H9 (cell line): ENCODE measurements around the gene SCGB1A1. TPM values are rescaled to one million over a fixed set of nuclear protein-coding genes. Genes with fewer than 3 reads are reported as not detected.

Experiments
- DNase-seq: peaks from one replicate; pipeline ENCODE4 v3.0.0-alpha.2; 2017
- H2AFZ ChIP-seq: one replicate; pipeline ENCODE4 v1.6.1; 2013; ENCODE audit warnings: mild to moderate bottlenecking, low read length, control low read depth, moderate library complexity
- H2AK5ac ChIP-seq: 2 replicates; pipeline ENCODE4 v1.6.1; 2013; ENCODE audit warnings: low read length, control low read depth, mixed read lengths; ENCODE audit not compliant: insufficient read length
- H2BK120ac ChIP-seq: one replicate; pipeline ENCODE4 v1.6.1; 2013; ENCODE audit warnings: low read depth, mild to moderate bottlenecking, low read length, control low read depth, inconsistent platforms; ENCODE audit not compliant: poor library complexity, severe bottlenecking
- H2BK12ac ChIP-seq: 2 replicates; pipeline ENCODE4 v1.6.1; 2013; ENCODE audit warnings: low read length, control low read depth, mixed read lengths, low read depth; ENCODE audit not compliant: insufficient read length
- H2BK15ac ChIP-seq: 2 replicates; pipeline ENCODE4 v1.6.1; 2013; ENCODE audit warnings: low read depth, low read length, control low read depth
- H2BK20ac ChIP-seq: one replicate; pipeline ENCODE4 v1.6.1; 2013; ENCODE audit warnings: low read depth, mild to moderate bottlenecking, low read length, control low read depth, inconsistent platforms; ENCODE audit not compliant: poor library complexity, severe bottlenecking
- H2BK5ac ChIP-seq: 2 replicates; pipeline ENCODE4 v1.6.1; 2013; ENCODE audit warnings: low read length, control low read depth, mixed read lengths; ENCODE audit not compliant: insufficient read length
- H3K14ac ChIP-seq: 2 replicates; pipeline ENCODE4 v1.6.1; 2013; ENCODE audit warnings: low read length, control low read depth; ENCODE audit not compliant: insufficient read depth
- H3K18ac ChIP-seq: 2 replicates; pipeline ENCODE4 v1.6.1; 2013; ENCODE audit warnings: low read depth, mild to moderate bottlenecking, mixed read lengths, low read length, control low read depth; ENCODE audit not compliant: insufficient read length
- H3K23ac ChIP-seq: 2 replicates; pipeline ENCODE4 v1.6.1; 2013; ENCODE audit warnings: low read length, control low read depth, mixed read lengths, low read depth; ENCODE audit not compliant: insufficient read length
- H3K23me2 ChIP-seq: 2 replicates; pipeline ENCODE4 v1.6.1; 2013; ENCODE audit warnings: low read depth, mild to moderate bottlenecking, mixed read lengths, low read length, control low read depth; ENCODE audit not compliant: insufficient read length, poor library complexity, severe bottlenecking
- H3K27ac ChIP-seq: 2 replicates; pipeline ENCODE4 v1.5.1; 2013; ENCODE audit warnings: low read length, control low read depth, mixed read lengths, low read depth; ENCODE audit not compliant: insufficient read length
- H3K27me3 ChIP-seq: 2 replicates; pipeline ENCODE4 v1.6.1; 2013; ENCODE audit warnings: low read length, control low read depth, inconsistent platforms; ENCODE audit not compliant: insufficient read depth
- H3K4ac ChIP-seq: 2 replicates; pipeline ENCODE4 v1.6.1; 2013; ENCODE audit warnings: low read depth, mild to moderate bottlenecking, control low read depth, inconsistent platforms, low read length, moderate library complexity
- H3K4me1 ChIP-seq: 2 replicates; pipeline ENCODE4 v1.6.1; 2013; ENCODE audit warnings: low read length, control low read depth, inconsistent platforms; ENCODE audit not compliant: insufficient read depth
- H3K4me2 ChIP-seq: 2 replicates; pipeline ENCODE4 v1.6.1; 2013; ENCODE audit warnings: low read length, control low read depth, mixed read lengths; ENCODE audit not compliant: insufficient read length, insufficient read depth
- H3K56ac ChIP-seq: 2 replicates; pipeline ENCODE4 v1.6.1; 2013; ENCODE audit warnings: low read depth, mild to moderate bottlenecking, mixed read lengths, low read length, control low read depth; ENCODE audit not compliant: insufficient read length
- H3K79me1 ChIP-seq: 2 replicates; pipeline ENCODE4 v1.6.1; 2013; ENCODE audit warnings: low read depth, mild to moderate bottlenecking, moderate library complexity, low read length, control low read depth, inconsistent platforms; ENCODE audit not compliant: insufficient read depth, poor library complexity, severe bottlenecking
- H3K79me2 ChIP-seq: 2 replicates; pipeline ENCODE4 v1.6.1; 2013; ENCODE audit warnings: low read length, control low read depth, inconsistent platforms; ENCODE audit not compliant: insufficient read depth
- H3K9ac ChIP-seq: 2 replicates; pipeline ENCODE4 v1.6.1; 2013; ENCODE audit warnings: low read length, control low read depth, mixed read lengths; ENCODE audit not compliant: insufficient read length; ENCODE audit errors: extremely low read depth
- H3K9me3 ChIP-seq: one replicate; pipeline ENCODE4 v1.6.1; 2013; ENCODE audit warnings: low read depth, low read length, inconsistent platforms; ENCODE audit not compliant: control insufficient read depth
- H3T11ph ChIP-seq: one replicate; pipeline ENCODE4 v1.6.1; 2013; ENCODE audit warnings: mild to moderate bottlenecking, low read length, control low read depth, inconsistent platforms
- H4K20me1 ChIP-seq: one replicate; pipeline ENCODE4 v1.6.1; 2013; ENCODE audit not compliant: control insufficient read depth, insufficient read length, insufficient read depth
- H4K5ac ChIP-seq: 2 replicates; pipeline ENCODE4 v1.6.1; 2013; ENCODE audit warnings: low read depth, mild to moderate bottlenecking, mixed read lengths, low read length, control low read depth; ENCODE audit not compliant: insufficient read length
- H4K8ac ChIP-seq: replicated peaks from 2 replicates; pipeline ENCODE4 v1.6.1; 2013; ENCODE audit warnings: low read length, control low read depth, mixed read lengths, low read depth; ENCODE audit not compliant: insufficient read length
- H4K91ac ChIP-seq: 2 replicates; pipeline ENCODE4 v1.6.1; 2013; ENCODE audit warnings: low read depth, mild to moderate bottlenecking, moderate library complexity, mixed read lengths, low read length, control low read depth; ENCODE audit not compliant: insufficient read length
- H3K27ac Mint-ChIP-seq, 3 experiments: 2 replicates in 2 of 3; 3 replicates in 1 of 3; pipeline ENCODE4 v1.8.0; 2020 to 2021; ENCODE audit warnings: mixed read lengths in 3 of 3, mild to moderate bottlenecking in 1 of 3, moderate library complexity in 1 of 3
- H3K27me3 Mint-ChIP-seq: 2 replicates; pipeline ENCODE4 v1.8.0; 2021; ENCODE audit warnings: low read depth, mild to moderate bottlenecking, moderate library complexity, mixed read lengths
- H3K36me3 Mint-ChIP-seq, 3 experiments: 2 replicates in 2 of 3; 3 replicates in 1 of 3; pipeline ENCODE4 v1.8.0; 2020 to 2021; ENCODE audit warnings: low read depth in 3 of 3, mixed read lengths in 3 of 3; ENCODE audit not compliant: insufficient read depth in 1 of 3
- H3K4me1 Mint-ChIP-seq, 2 experiments: 2 replicates each; pipeline ENCODE4 v1.8.0; 2020; ENCODE audit warnings: mixed read lengths in 2 of 2
- H3K4me3 Mint-ChIP-seq, 2 experiments: 2 replicates in 1 of 2; 3 replicates in 1 of 2; pipeline ENCODE4 v1.8.0; 2020 to 2021; ENCODE audit warnings: mild to moderate bottlenecking in 2 of 2, mixed read lengths in 2 of 2, moderate library complexity in 1 of 2
- H3K9me3 Mint-ChIP-seq, 2 experiments: 2 replicates in 1 of 2; 3 replicates in 1 of 2; pipeline ENCODE4 v1.8.0; 2020; ENCODE audit warnings: mild to moderate bottlenecking in 2 of 2, mixed read lengths in 2 of 2, moderate library complexity in 1 of 2
- CTCF ChIP-seq: fragments of 200-600 bp; sonication (generic); conservative IDR thresholded peaks from 3 replicates; pipeline ENCODE4 v1.8.0; 2021; ENCODE audit warnings: antibody characterized with exemption, mild to moderate bottlenecking
- WGBS: extraction: QIAGEN DNeasy Blood & Tissue Kit; methylation state at CpG from one replicate; pipeline ENCODE4 v1.1.7; 2013; ENCODE audit warnings: missing lambda C conversion rate, low lambda C conversion rate, mixed read lengths; ENCODE audit not compliant: insufficient read length; ENCODE audit errors: extremely low coverage; 5-methylcytosine and 5-hydroxymethylcytosine counted together
- total RNA-seq: library from RNA; stranded (reverse); gene quantifications from 2 replicates; pipeline ENCODE4 v1.2.1, GENCODE V29; 2021

SCGB1A1 gene
- total RNA-seq, 1 experiment from 2014 or later: not detected

GRCh38 chr11:62387381-62387780 lies 31.5 kb upstream of the SCGB1A1 start:
- Histone ChIP-seq H4K20me1 (no peaks in the 10 kb centered on the region), H2BK5ac (no peak overlapping the region), H3K23me2 (no peaks in the 10 kb centered on the region), H2AK5ac (no peak overlapping the region), H3K56ac (no peak overlapping the region), H2BK120ac (no peak overlapping the region), H2BK20ac (no peak overlapping the region), H3T11ph (no peak overlapping the region), H3K14ac (no peak overlapping the region), H2BK12ac (no peak overlapping the region), H2AFZ (no peak overlapping the region), H3K23ac (no peak overlapping the region), H3K79me1 (no peaks in the 10 kb centered on the region), H3K79me2 (no peaks in the 10 kb centered on the region), H4K5ac (no peak overlapping the region), H2BK15ac (no peak overlapping the region), H3K4me1 (no peaks in the 10 kb centered on the region), H3K27ac (no peak overlapping the region), H3K4me2 (no peak overlapping the region), H3K9me3 (no peaks in the 10 kb centered on the region), H3K9ac (no peak overlapping the region), H4K8ac (no peak overlapping the region), H3K27me3 (no peaks in the 10 kb centered on the region), H3K18ac (no peak overlapping the region), H3K4ac (no peak overlapping the region), H4K91ac (no peak overlapping the region)
- no peak for TF ChIP-seq CTCF
- no CpG with 5 or more reads among the region's 3 CpGs for WGBS
- Mint-ChIP-seq H3K4me3 (no peak overlapping the region), H3K36me3 (no peaks in the 10 kb centered on the region), H3K27me3 (no peaks in the 10 kb centered on the region), H3K9me3 (no peaks in the 10 kb centered on the region), H3K4me1 (peaks cover 1 to 6% of the 10 kb centered on the region in 2 experiments; a peak in 2 of 4 replicates), H3K27ac (no peak overlapping the region)
- DNase-seq: no peak
